HG03095 (cell line): ENCODE results near the gene SELENOI.

Experiments
- ATAC-seq: cut with Tn5 transposase; IDR thresholded peaks from one replicate; pipeline ENCODE4 v1.9.1; 2021; ENCODE audit warnings: moderate library complexity; ENCODE audit not compliant: unreplicated experiment

SELENOI gene

DNA sequence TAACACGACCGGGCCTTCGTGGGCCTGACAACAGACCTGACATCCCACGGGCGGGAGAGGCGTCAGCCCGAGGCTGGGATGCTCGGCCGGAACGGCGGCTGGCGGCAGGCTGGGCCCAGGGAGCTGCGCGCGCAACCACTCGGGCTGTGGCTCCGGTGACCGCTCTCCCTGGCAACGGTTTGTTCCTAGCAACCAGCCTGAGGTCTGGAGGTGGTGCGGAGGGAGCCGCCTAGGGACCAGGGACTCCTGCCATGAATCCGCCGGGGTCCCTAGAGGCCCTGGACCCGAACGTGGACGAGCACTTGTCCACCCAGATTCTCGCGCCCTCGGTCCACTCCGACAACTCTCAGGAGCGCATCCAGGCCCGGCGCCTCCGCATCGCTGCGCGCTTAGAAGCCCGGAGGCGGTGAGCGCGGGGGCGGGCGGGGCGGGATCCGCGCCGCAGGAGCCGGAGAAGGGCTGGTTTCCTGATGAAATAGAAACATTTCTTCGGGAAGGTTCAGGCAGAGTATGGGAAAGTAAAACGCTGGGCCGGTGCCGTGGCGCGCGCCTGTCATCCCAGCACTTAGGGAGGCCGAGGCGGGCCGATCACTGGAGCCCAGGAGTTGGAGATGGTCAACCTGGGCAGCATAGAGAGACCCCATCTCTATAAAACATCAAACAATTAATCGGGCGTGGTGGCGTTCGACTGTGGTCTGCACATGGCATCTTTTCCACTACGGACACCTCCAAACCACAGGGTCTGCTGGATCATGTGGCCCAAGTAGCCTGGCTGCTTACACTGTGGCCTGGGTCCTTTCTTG is 56.0 kb downstream of the SELENOI start, which contains the start of gene DRC1:
Gene DRC1, plus strand, starts transcription at position 182 of the 803 bp plus-strand sequence. Its CDS starts 70 bp downstream, at position 252.
- no peak for ATAC-seq

GRCh38 chr2:26407526-26407925 is 61.6 kb downstream of the SELENOI start:
- ATAC-seq, result no peak

- no peak for ATAC-seq
Measured at GRCh38 chr2:26409785-26410184, 63.8 kb downstream of the SELENOI start.

GRCh38 chr2:26410764-26411243 is 64.9 kb downstream of the SELENOI start:
- ATAC-seq, result no peak

DNA sequence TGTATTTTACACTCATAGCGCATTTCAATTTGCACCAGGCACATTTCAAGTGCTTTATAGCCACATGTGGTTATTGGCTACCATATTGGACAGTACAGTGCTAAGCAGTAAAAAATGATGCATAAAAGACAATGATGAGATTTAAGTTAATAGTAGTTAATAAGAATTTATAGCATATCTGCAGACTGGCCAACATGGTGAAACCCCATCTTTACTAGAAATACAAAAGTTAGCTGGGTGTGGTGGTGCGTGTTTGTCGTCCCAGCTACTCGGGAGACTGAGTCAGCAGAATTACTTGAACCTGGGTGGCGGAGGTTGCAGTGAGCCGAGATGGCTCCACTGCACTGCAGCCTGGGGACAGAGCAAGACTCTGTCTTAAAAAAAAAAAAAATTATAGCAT is 65.5 kb downstream of the SELENOI start:
- ATAC-seq, result no peak

- ATAC-seq, result peak; percentile 63
Measured at GRCh38 chr2:26412091-26412673, 66.2 kb downstream of the SELENOI start.

- ATAC-seq, result no peak
Measured at GRCh38 chr2:26414311-26414710, 68.4 kb downstream of the SELENOI start.

- ATAC-seq, result no peak
Measured at GRCh38 chr2:26421961-26422360, 76.0 kb downstream of the SELENOI start.

GRCh38 chr2:26422947-26423629 is 77.1 kb downstream of the SELENOI start:
- ATAC-seq, result no peak

GRCh38 chr2:26423750-26424149 is 77.8 kb downstream of the SELENOI start:
- ATAC-seq, result no peak

GRCh38 chr2:26424221-26424620 is 78.3 kb downstream of the SELENOI start:
- no peak for ATAC-seq

GRCh38 chr2:26428846-26429245 is 82.9 kb downstream of the SELENOI start:
- ATAC-seq, result no peak

DNA sequence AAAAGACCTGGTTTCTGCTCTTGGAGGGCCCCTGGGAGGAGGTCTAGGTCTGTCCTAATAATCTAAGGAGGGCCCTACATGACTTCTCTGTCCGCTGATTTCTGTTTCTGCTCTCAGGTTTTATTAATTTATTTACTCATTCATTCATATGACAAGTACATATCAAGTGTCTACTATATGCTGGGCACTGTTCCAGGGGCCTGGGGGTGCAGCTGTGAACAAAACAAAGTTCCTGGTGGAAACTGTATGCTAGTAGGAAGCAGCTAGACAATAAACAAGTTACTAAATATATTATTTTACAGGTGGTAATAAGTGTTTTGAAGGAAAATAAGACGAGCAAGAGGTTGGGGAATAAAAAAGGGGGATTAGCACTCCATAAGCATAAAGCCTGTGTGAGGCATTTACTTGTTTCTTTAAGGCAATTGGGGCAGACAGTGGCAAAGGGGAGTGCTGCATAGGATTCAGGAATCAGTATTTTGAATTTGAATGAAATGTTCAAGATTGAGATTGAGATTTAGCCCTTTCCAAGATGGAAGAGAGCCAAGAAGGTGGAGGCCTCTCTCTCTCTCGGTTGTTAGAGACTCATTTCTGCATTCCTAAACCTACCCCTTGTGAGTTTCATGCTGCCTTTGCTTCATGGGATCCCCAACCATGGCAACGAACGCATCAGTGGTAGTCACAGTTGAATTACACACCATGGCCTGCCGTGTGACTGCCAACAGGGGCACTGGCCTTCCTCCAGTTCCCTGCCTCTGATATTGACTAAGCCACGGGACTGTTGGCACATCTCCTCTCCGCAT is 84.0 kb downstream of the SELENOI start:
- ATAC-seq, result no peak

DNA sequence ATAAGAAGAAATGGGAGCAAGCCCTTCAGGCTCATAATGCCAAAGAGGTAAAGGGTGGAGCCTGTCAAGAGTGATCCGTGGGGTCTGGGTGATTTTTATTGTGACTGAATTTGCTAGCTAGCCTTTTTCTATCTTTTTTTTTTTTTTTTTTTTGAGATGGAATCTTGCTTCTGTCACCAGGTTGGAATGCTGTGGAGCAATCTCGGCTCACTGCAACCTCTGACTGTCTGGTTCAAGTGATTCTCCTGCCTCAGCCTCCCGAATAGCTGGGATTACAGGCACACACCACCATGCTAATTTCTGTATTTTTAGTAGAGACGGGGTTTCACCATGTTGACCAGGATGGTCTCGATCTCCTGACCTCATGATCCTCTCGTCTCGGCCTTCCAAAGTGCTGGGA is 84.9 kb downstream of the SELENOI start:
- no peak for ATAC-seq

GRCh38 chr2:26432363-26432762 is 86.4 kb downstream of the SELENOI start:
- ATAC-seq, result no peak

DNA sequence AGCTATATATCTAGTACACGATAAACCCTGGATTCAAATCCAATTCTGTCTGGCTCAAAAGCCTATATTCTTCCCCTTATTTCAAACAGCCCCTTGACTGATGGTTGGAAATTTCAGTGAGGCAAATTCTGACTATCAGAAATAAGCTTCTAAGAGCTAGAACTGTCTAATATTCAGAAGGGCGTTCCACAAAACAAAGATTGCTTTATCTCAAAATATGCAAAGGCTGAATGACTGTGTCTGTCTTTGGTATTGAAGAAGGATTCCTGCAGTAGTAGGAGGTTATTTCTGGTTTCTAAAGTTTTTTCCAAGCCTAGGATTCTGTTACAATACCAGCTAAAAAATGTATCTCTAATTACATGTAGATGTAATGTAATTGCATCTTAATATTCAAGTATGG is 86.9 kb downstream of the SELENOI start:
- ATAC-seq, result no peak

GRCh38 chr2:26435106-26435505 is 89.2 kb downstream of the SELENOI start:
- no peak for ATAC-seq

DNA sequence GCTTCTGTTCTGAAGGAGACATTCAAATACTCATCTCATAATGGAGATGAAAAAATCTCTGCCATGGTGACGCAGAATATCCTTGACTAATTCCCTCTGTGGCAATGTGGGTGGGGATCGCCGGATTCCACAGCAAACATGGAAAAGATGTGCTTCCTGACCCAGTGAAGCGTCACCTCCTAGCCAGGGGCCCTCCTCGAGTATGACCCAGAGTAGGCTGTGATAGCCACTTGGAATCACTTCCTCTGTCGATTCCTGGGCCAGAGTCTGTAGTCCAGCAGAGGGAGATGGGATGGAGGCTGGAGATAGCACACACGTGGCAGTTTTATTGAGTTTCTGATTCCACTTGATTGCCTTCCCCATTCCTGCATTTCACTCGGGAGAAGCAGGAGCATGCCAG is 92.6 kb downstream of the SELENOI start:
- ATAC-seq, result no peak

- no peak for ATAC-seq
Measured at GRCh38 chr2:26438926-26439325, 93.0 kb downstream of the SELENOI start.

DNA sequence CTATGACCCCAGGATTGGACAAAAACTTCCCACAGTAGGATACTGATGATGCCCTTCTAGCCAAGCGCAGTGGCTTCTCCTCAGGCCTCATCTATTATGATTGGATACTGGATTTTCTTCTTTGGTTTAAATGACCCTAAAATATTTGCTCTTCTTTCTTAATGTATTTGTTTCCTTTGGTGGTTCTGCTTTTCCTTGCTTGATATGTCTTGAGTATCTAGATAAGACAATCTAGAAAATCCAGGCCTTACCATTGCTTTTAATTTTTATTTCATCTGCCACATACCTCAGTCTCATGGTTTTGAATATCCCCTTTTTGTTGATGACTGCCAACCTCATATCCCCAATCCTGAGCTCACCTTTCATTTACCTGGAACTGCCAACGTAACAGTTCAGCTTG is 96.4 kb downstream of the SELENOI start:
- ATAC-seq, result no peak

DNA sequence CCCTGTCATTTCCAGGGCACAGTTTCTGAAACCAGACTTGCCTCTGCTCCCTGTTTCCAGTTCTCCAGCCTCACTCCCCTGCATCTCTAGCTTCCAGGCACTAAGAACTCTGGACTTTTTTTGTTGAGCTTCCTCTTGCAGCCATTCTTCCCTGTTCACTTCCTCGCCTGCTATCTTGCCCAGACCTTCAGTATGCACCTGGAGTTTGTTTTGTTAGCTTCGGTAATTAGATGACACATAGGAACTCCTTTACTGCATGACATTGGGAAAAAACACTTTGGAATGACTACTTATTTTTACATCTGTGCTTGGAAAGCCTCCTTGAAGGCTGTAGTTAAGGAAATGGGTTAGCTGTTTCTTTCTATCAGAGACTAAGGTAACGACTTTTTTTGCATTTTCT is 96.8 kb downstream of the SELENOI start:
- no peak for ATAC-seq
